Naive B cell (primary cell): ENCODE data around the gene IL2RA. TPM values are rescaled to one million over a fixed set of nuclear protein-coding genes. Genes with fewer than 3 reads are reported as not detected.
A peak's percentile ranks its signal among the peaks of the same experiment; 100 is the strongest.
"Not testable (repeated sequence)": the region's sequence is repeated elsewhere in the genome, so short reads cannot be mapped to it uniquely, and the experiment has no call there.

Experiments used
- ATAC-seq, 2 donors: fragments of 150-1000 bp; cut with Tn5 transposase; 2 replicates each; pipeline ENCODE4 v1.10.0; 2021; ENCODE audit warnings: low read depth in 2 of 2, mild to moderate bottlenecking in 2 of 2, moderate library complexity in 2 of 2
- DNase-seq: peaks from one replicate; pipeline ENCODE4 v3.0.0; 2022
- H3K27ac Mint-ChIP-seq, 6 donors: one replicate each; pipeline ENCODE4 v1.8.0; 2020 to 2022; ENCODE audit warnings: mild to moderate bottlenecking in 6 of 6, mixed read lengths in 6 of 6, moderate library complexity in 5 of 6, inconsistent platforms in 2 of 6
- H3K27me3 Mint-ChIP-seq, 3 donors: one replicate each; pipeline ENCODE4 v1.8.0; 2021 to 2022; ENCODE audit warnings: mixed read lengths in 3 of 3, mild to moderate bottlenecking in 1 of 3
- H3K36me3 Mint-ChIP-seq, 2 donors: one replicate each; pipeline ENCODE4 v1.8.0; 2020 to 2022; ENCODE audit warnings: mixed read lengths in 2 of 2, inconsistent platforms in 1 of 2, mild to moderate bottlenecking in 1 of 2
- H3K4me1 Mint-ChIP-seq, 3 donors: one replicate each; pipeline ENCODE4 v1.8.0; 2020 to 2022; ENCODE audit warnings: mixed read lengths in 3 of 3, inconsistent platforms in 1 of 3, mild to moderate bottlenecking in 1 of 3, moderate library complexity in 1 of 3
- H3K4me3 Mint-ChIP-seq, 8 donors: one replicate each; pipeline ENCODE4 v1.8.0; 2020 to 2022; ENCODE audit warnings: mild to moderate bottlenecking in 8 of 8, mixed read lengths in 8 of 8, moderate library complexity in 8 of 8, inconsistent platforms in 2 of 8
- H3K9me3 Mint-ChIP-seq, 7 donors: one replicate each; pipeline ENCODE4 v1.8.0; 2020 to 2022; ENCODE audit warnings: mixed read lengths in 7 of 7, mild to moderate bottlenecking in 5 of 7, inconsistent platforms in 2 of 7, moderate library complexity in 1 of 7
- polyA plus RNA-seq, 6 donors: library from polyadenylated mRNA; unstranded; fragments of 300-500 nt; fragmentation: Illumina TruSeq; gene quantifications; one replicate each; pipeline ENCODE4 v1.2.3, GENCODE V29; 2021; ENCODE audit warnings: low read depth in 6 of 6

IL2RA gene
- polyA plus RNA-seq, 6 donors from 2014 or later: 1.8 to 9.2 (median 4.7) TPM

GRCh38 chr10:6074489-6075301 lies 12.5 kb upstream of the IL2RA start:
- DNase-seq (no peak), ATAC-seq (no peak)
- H3K27me3 Mint-ChIP-seq: no peaks in the 10 kb centered on the region
- peaks cover 38 to 45% (median 43%) of the 10 kb centered on the region in 3 donors for H3K4me1 Mint-ChIP-seq
- H3K4me3 Mint-ChIP-seq: no peak overlapping the region
- peak overlapping the region in 4 of 6 donors; percentile 2 to 94 (median 68) for H3K27ac Mint-ChIP-seq
- H3K9me3 Mint-ChIP-seq: no peaks in the 10 kb centered on the region
- H3K36me3 Mint-ChIP-seq: no peaks in the 10 kb centered on the region

- H3K27ac Mint-ChIP-seq: peak overlapping the region; percentile 94 to 98 (median 97)
- peak; percentile 44 to 54 for ATAC-seq
These were observed 10.2 kb upstream of the IL2RA start for GRCh38 chr10:6072215-6072934.

GRCh38 chr10:6071181-6072175 lies 9.3 kb upstream of the IL2RA start:
- no peak for ATAC-seq
- no peaks in the 10 kb centered on the region for H3K36me3 Mint-ChIP-seq
- DNase-seq: no peak
- peak overlapping the region; percentile 29 to 89 (median 80) for H3K4me3 Mint-ChIP-seq
- no peaks in the 10 kb centered on the region for H3K27me3 Mint-ChIP-seq
- peaks cover 63 to 76% (median 67%) of the 10 kb centered on the region in 3 donors for H3K4me1 Mint-ChIP-seq
- peak overlapping the region; percentile 94 to 98 (median 97) for H3K27ac Mint-ChIP-seq
- no peaks in the 10 kb centered on the region for H3K9me3 Mint-ChIP-seq

More at GRCh38 chr10:6072215-6072934, 10.2 kb upstream of the IL2RA start:
- peaks cover 61 to 68% (median 63%) of the 10 kb centered on the region in 3 donors for H3K4me1 Mint-ChIP-seq
- H3K27me3 Mint-ChIP-seq: no peaks in the 10 kb centered on the region
- H3K9me3 Mint-ChIP-seq: no peaks in the 10 kb centered on the region
- peak overlapping the region; percentile 29 to 89 (median 80) for H3K4me3 Mint-ChIP-seq
- DNase-seq: peak; percentile 64
- no peaks in the 10 kb centered on the region for H3K36me3 Mint-ChIP-seq

- peak overlapping the region in 7 of 8 donors; percentile 41 to 90 (median 76) for H3K4me3 Mint-ChIP-seq
- H3K4me1 Mint-ChIP-seq: peaks cover 70 to 85% (median 74%) of the 10 kb centered on the region in 3 donors
- DNase-seq: no peak
- ATAC-seq: no peak
- no peaks in the 10 kb centered on the region for H3K9me3 Mint-ChIP-seq
- no peaks in the 10 kb centered on the region for H3K36me3 Mint-ChIP-seq
- H3K27me3 Mint-ChIP-seq: no peaks in the 10 kb centered on the region
- H3K27ac Mint-ChIP-seq: peak overlapping the region; percentile 94 to 98 (median 97)
These were observed 8.5 kb upstream of the IL2RA start for GRCh38 chr10:6070660-6071059.

DNA sequence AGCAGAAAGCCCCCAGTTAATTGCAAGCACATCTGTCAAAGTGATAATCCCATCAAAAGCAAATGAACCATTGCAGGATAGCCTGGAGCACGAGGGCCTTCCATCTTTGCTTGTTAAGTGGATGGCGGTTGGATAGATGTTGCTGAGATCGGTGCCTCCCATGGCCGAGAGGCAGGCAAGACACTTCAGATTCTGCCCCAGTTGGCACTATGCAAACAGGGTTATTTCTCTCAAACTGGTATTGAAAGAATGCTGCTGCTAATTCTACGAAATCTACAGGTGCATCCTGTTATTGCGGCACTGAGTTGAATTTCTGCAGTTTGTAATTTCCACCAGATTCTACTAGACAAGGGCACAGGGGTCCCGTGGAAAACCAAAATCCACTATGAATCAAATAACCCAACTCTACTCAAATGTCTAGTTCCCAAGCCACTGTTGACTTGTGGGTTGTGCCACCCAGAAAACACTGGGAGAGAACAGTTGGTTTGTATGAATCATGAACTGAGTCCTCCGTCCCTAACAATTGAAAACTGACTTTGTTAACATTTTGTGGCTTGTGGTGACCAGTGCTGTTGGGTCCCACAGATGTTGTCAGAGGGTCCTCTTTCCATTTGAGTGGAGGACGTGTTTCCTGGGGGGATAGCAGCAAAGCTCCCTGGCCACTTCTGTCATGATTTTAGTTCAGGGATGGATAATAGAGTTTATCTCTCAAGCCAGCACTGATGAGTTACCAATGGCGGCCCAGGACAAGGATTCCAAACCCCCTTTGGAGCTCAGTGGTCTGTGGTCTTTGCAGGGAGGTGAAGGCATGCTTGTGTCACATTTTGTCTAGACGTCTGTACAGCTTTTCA lies 7.1 kb upstream of the IL2RA start:
- DNase-seq (peak; percentile 51), ATAC-seq (peak; percentile 60 to 64)
- no peaks in the 10 kb centered on the region for H3K36me3 Mint-ChIP-seq
- peak overlapping the region; percentile 91 to 98 (median 96) for H3K27ac Mint-ChIP-seq
- H3K4me3 Mint-ChIP-seq: peak overlapping the region; percentile 58 to 90 (median 80)
- H3K27me3 Mint-ChIP-seq: no peaks in the 10 kb centered on the region
- peaks cover 69 to 83% (median 70%) of the 10 kb centered on the region in 3 donors for H3K4me1 Mint-ChIP-seq
- no peaks in the 10 kb centered on the region for H3K9me3 Mint-ChIP-seq

DNA sequence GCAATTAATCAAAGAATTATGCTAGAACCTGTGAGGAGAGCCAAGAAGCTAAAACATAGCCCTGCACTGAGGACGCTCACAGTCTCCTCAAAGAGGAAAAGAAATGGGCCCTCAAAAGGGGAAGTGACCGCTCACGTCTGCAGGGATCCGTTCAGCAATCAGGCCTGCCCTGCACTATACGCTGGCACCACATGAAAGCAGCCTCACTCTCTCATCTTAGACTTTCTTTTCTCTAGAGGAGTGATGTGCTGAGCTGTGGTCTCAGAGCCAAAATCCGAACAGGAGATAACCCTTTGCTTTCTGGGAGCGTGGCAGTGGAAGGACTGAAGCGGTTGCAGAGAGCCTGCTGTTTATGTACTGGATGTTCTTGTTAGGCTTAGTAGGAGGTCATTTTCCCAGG lies 6.3 kb upstream of the IL2RA start:
- Mint-ChIP-seq H3K27ac (peak overlapping the region; percentile 91 to 98 (median 96)), H3K4me3 (peak overlapping the region; percentile 58 to 90 (median 80)), H3K36me3 (no peaks in the 10 kb centered on the region), H3K4me1 (peaks cover 63 to 77% (median 65%) of the 10 kb centered on the region in 3 donors), H3K9me3 (no peaks in the 10 kb centered on the region), H3K27me3 (no peaks in the 10 kb centered on the region)
- peak; percentile 69 for DNase-seq
- ATAC-seq: peak; percentile 66 to 76

GRCh38 chr10:6068006-6068405 lies 5.8 kb upstream of the IL2RA start:
- Mint-ChIP-seq H3K4me1 (peaks cover 62 to 74% (median 64%) of the 10 kb centered on the region in 3 donors), H3K4me3 (peak overlapping the region; percentile 58 to 90 (median 80)), H3K27me3 (no peaks in the 10 kb centered on the region), H3K36me3 (no peaks in the 10 kb centered on the region), H3K27ac (peak overlapping the region in 5 of 6 donors; percentile 85 to 98 (median 94)), H3K9me3 (no peaks in the 10 kb centered on the region)
- DNase-seq (no peak), ATAC-seq (no peak)

- Mint-ChIP-seq H3K9me3 (no peaks in the 10 kb centered on the region), H3K4me1 (peaks cover 57 to 73% (median 61%) of the 10 kb centered on the region in 3 donors), H3K36me3 (no peaks in the 10 kb centered on the region), H3K27me3 (no peaks in the 10 kb centered on the region), H3K27ac (peak overlapping the region in 5 of 6 donors; percentile 2 to 98 (median 92)), H3K4me3 (peak overlapping the region in 6 of 8 donors; percentile 37 to 88 (median 70))
- ATAC-seq: no peak
- no peak for DNase-seq
These were observed 5.3 kb upstream of the IL2RA start for GRCh38 chr10:6067457-6067856.

- DNase-seq: no peak
- H3K9me3 Mint-ChIP-seq: no peaks in the 10 kb centered on the region
- no peaks in the 10 kb centered on the region for H3K27me3 Mint-ChIP-seq
- no peak for ATAC-seq
- no peaks in the 10 kb centered on the region for H3K36me3 Mint-ChIP-seq
- H3K4me1 Mint-ChIP-seq: peaks cover 47 to 69% (median 56%) of the 10 kb centered on the region in 3 donors
- H3K4me3 Mint-ChIP-seq: no peak overlapping the region
- H3K27ac Mint-ChIP-seq: peak overlapping the region in 3 of 6 donors; percentile 18 to 75 (median 43)
These were observed 3.7 kb upstream of the IL2RA start for GRCh38 chr10:6065835-6066234.

- H3K27me3 Mint-ChIP-seq: no peaks in the 10 kb centered on the region
- no peaks in the 10 kb centered on the region for H3K9me3 Mint-ChIP-seq
- no peak for ATAC-seq
- no peak overlapping the region for H3K4me3 Mint-ChIP-seq
- H3K4me1 Mint-ChIP-seq: peaks cover 43 to 66% (median 53%) of the 10 kb centered on the region in 3 donors
- DNase-seq: no peak
- peak overlapping the region in 2 of 6 donors; percentile 18 to 75 for H3K27ac Mint-ChIP-seq
- no peaks in the 10 kb centered on the region for H3K36me3 Mint-ChIP-seq
These were observed 3.2 kb upstream of the IL2RA start for GRCh38 chr10:6065406-6065805.

DNA sequence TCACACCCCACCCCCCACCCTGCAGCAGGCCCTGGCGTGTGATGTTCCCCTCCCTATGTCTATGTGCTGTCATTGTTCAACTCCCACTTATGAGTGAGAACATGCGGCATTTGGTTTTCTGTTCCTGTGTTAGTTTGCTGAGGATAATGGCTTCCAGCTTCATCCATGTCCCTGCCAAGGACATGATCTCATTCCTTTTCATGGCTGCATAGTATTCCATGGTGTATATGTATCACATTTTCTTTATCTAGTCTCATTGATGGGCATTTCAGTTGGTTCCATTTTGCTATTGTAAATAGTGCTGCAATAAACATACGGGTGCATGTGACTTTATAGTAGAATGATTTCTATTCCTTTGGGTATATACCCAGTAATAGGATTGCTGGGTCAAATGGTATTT lies 2.6 kb upstream of the IL2RA start:
- not testable (repeated sequence) for H3K36me3 Mint-ChIP-seq, H3K27me3 Mint-ChIP-seq, DNase-seq, H3K27ac Mint-ChIP-seq, H3K4me3 Mint-ChIP-seq, H3K9me3 Mint-ChIP-seq, ATAC-seq
- H3K4me1 Mint-ChIP-seq: peaks cover 42 to 64% (median 53%) of the 10 kb centered on the region in 3 donors

DNA sequence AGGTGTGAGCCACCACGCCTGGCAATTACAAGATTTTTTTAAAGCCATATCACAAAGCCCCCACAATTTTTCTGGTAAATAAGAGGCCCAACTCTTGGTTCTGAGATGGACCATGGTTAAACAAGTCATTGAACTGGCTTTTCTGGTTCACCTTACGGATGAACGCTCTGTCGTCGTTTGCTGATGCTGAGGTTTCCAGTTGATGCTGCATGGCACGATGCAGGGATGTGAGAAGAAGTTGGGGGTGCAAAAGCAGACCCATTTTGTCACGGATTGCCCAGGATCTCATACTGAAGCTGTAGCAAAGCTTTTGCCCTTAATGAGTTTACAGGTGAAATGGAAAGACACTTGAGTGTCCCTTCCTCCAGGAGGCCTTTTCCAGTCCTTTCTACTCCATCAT lies 2.0 kb upstream of the IL2RA start:
- H3K36me3 Mint-ChIP-seq: no peaks in the 10 kb centered on the region
- H3K9me3 Mint-ChIP-seq: no peaks in the 10 kb centered on the region
- H3K4me1 Mint-ChIP-seq: peaks cover 38 to 64% (median 53%) of the 10 kb centered on the region in 3 donors
- H3K27ac Mint-ChIP-seq: peak overlapping the region in 1 of 6 donors; percentile 26
- ATAC-seq (no peak), DNase-seq (no peak)
- H3K27me3 Mint-ChIP-seq: no peaks in the 10 kb centered on the region
- H3K4me3 Mint-ChIP-seq: no peak overlapping the region
